WERI-Rb-1 (cell line): ENCODE measurements around the gene INPP4A.

Experiments
- DNase-seq: peaks from one replicate; pipeline ENCODE4 v3.0.0-alpha.2; 2020
- H3K27ac ChIP-seq: fragments of 250-450 bp; sonication (Bioruptor Pico); 2 replicates; pipeline ENCODE4 v1.5.1; 2020; ENCODE audit warnings: mild to moderate bottlenecking, moderate library complexity
- H3K27me3 ChIP-seq: fragments of 250-450 bp; sonication (Bioruptor Pico); 2 replicates; pipeline ENCODE4 v1.5.1; 2021; ENCODE audit warnings: mild to moderate bottlenecking, low read depth, moderate library complexity; ENCODE audit not compliant: insufficient read depth, severe bottlenecking
- H3K36me3 ChIP-seq: fragments of 250-450 bp; sonication (Bioruptor Pico); 2 replicates; pipeline ENCODE4 v1.5.1; 2020; ENCODE audit warnings: mild to moderate bottlenecking, moderate library complexity
- H3K4me3 ChIP-seq: 2 replicates; pipeline ENCODE4 v1.5.1; 2011; ENCODE audit warnings: low read depth, mild to moderate bottlenecking, control low read depth, low read length
- H3K9me3 ChIP-seq: fragments of 250-450 bp; sonication (Bioruptor Pico); 2 replicates; pipeline ENCODE4 v1.5.1; 2021; ENCODE audit warnings: mild to moderate bottlenecking, moderate library complexity; ENCODE audit not compliant: severe bottlenecking
- TF ChIP-seq, protein P1 (sequence below): IDR thresholded peaks from 2 replicates; pipeline ENCODE4 v1.5.1; 2011; ENCODE audit warnings: low read depth, mild to moderate bottlenecking, control low read depth, inconsistent platforms, low read length

The INPP4A gene

GRCh38 chr2:98547092-98547790 is 102.6 kb downstream of the INPP4A start:
- Histone ChIP-seq H3K9me3 (no peaks in the 10 kb centered on the region), H3K27me3 (no peaks in the 10 kb centered on the region), H3K4me3 (no peak overlapping the region), H3K27ac (no peak overlapping the region), H3K36me3 (peaks cover 24% of the 10 kb centered on the region)
- TF ChIP-seq, protein P1, sequence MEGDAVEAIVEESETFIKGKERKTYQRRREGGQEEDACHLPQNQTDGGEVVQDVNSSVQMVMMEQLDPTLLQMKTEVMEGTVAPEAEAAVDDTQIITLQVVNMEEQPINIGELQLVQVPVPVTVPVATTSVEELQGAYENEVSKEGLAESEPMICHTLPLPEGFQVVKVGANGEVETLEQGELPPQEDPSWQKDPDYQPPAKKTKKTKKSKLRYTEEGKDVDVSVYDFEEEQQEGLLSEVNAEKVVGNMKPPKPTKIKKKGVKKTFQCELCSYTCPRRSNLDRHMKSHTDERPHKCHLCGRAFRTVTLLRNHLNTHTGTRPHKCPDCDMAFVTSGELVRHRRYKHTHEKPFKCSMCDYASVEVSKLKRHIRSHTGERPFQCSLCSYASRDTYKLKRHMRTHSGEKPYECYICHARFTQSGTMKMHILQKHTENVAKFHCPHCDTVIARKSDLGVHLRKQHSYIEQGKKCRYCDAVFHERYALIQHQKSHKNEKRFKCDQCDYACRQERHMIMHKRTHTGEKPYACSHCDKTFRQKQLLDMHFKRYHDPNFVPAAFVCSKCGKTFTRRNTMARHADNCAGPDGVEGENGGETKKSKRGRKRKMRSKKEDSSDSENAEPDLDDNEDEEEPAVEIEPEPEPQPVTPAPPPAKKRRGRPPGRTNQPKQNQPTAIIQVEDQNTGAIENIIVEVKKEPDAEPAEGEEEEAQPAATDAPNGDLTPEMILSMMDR, result no peak
- DNase-seq, result no peak

GRCh38 chr2:98548920-98549818 is 104.5 kb downstream of the INPP4A start:
- no peak overlapping the region for H3K27ac ChIP-seq

GRCh38 chr2:98550165-98550564 is 105.5 kb downstream of the INPP4A start:
- TF ChIP-seq, protein P1, result no peak
- Histone ChIP-seq H3K36me3 (peaks cover 24% of the 10 kb centered on the region), H3K27ac (no peak overlapping the region)

More at GRCh38 chr2:98548920-98549818, 104.5 kb downstream of the INPP4A start:
- Histone ChIP-seq H3K4me3 (no peak overlapping the region), H3K27me3 (no peaks in the 10 kb centered on the region), H3K36me3 (peaks cover 29% of the 10 kb centered on the region), H3K9me3 (no peaks in the 10 kb centered on the region)
- TF ChIP-seq, protein P1, result no peak
- no peak for DNase-seq

DNA sequence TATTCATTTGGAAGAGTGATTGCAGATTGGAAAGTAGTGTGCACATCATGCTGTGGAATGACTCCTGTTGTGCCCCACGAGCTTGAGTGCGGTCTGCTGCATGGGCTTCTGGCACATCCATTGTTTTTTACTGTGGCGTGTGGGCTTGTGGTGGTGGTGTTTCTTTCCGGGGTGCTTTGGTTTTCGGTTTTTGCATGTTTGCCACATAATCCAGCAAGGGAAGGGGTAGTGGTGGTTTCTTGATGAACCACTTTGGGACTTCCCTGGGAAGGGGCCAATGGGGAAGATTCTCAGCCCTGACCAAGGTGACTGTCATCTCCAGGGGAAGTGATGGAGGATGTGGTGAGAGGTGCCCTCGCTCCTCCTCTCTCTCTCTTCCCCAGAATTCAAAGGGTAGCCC is 106.7 kb downstream of the INPP4A start:
- no peak for DNase-seq
- Histone ChIP-seq H3K36me3 (peaks cover 24% of the 10 kb centered on the region), H3K9me3 (no peaks in the 10 kb centered on the region), H3K4me3 (no peak overlapping the region), H3K27ac (no peak overlapping the region), H3K27me3 (no peaks in the 10 kb centered on the region)
- TF ChIP-seq, protein P1, result no peak

More at GRCh38 chr2:98550165-98550564, 105.5 kb downstream of the INPP4A start:
- Histone ChIP-seq H3K9me3 (no peaks in the 10 kb centered on the region), H3K4me3 (no peak overlapping the region), H3K27me3 (no peaks in the 10 kb centered on the region)
- no peak for DNase-seq

DNA sequence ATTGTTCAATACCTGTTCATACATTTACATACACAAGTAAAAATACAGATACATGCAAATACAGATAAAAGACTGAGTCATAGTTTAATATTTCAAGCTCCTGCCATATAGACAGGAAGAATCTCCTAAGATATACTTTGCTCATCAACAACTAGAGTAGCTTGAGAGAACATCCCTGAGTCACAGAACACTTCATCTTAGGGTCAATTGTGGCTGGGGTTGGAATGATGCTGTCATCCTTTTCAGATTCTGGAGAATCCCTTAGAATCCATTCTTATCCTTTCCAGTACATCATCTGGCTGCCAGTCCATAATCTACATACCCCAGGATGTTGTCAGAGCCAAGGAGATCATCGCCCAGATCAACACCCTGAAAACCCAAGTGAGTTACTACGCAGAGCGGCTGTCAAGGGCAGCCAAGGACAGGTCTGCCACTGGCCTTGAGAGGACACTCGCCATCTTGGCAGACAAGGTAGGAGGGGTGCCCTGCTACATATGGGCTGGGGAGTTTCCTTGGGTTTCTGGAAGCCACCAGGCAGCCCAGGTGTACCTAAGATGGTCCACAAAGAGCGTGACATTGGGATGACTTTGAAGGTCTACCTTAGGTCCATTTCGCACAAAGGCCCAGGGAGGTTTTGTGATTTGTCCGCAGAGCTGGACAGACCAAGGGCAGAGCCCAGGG is 108.0 kb downstream of the INPP4A start:
- H3K27ac ChIP-seq, result no peak overlapping the region
- H3K36me3 ChIP-seq, result peaks cover 23% of the 10 kb centered on the region

More for the DNA sequence above, 108.0 kb downstream of the INPP4A start:
- Histone ChIP-seq H3K27me3 (no peaks in the 10 kb centered on the region), H3K9me3 (no peaks in the 10 kb centered on the region), H3K4me3 (no peak overlapping the region)
- no peak for DNase-seq
- TF ChIP-seq, protein P1, result no peak
